DOHH2 (cell line): ENCODE measurements around the gene ARHGEF26.

Experiments
- H3F3A ChIP-seq: fragments of 200-600 bp; sonication (generic), shearing (Covaris generic); 2 replicates; pipeline ENCODE4 v1.6.0; 2016; ENCODE audit warnings: antibody characterized with exemption, mild to moderate bottlenecking; ENCODE audit not compliant: control insufficient read depth, insufficient read depth
- H3K27ac ChIP-seq: fragments of 200-600 bp; sonication (generic); 2 replicates; pipeline ENCODE4 v1.5.1; 2014; ENCODE audit warnings: low read depth, mild to moderate bottlenecking, low read length, moderate library complexity
- H3K27me3 ChIP-seq: fragments of 200-600 bp; sonication (generic); 2 replicates; pipeline ENCODE4 v1.6.1; 2014; ENCODE audit warnings: mild to moderate bottlenecking, low read length, mixed read lengths; ENCODE audit not compliant: control insufficient read depth
- H3K36me3 ChIP-seq: fragments of 200-600 bp; sonication (generic); 2 replicates; pipeline ENCODE4 v1.6.1; 2014; ENCODE audit warnings: mild to moderate bottlenecking, low read length, moderate library complexity, mixed read lengths; ENCODE audit not compliant: control insufficient read depth
- H3K4me1 ChIP-seq: fragments of 200-600 bp; sonication (generic); 2 replicates; pipeline ENCODE4 v1.6.1; 2014; ENCODE audit warnings: mild to moderate bottlenecking, low read length, mixed read lengths; ENCODE audit not compliant: control insufficient read depth
- H3K4me2 ChIP-seq: fragments of 200-600 bp; sonication (generic); 2 replicates; pipeline ENCODE4 v1.6.0; 2014; ENCODE audit warnings: mild to moderate bottlenecking, low read length, moderate library complexity
- H3K4me3 ChIP-seq: fragments of 200-600 bp; sonication (generic); 2 replicates; pipeline ENCODE4 v1.5.1; 2014; ENCODE audit warnings: mild to moderate bottlenecking, low read length, mixed read lengths
- H3K79me2 ChIP-seq: fragments of 200-600 bp; sonication (generic); 2 replicates; pipeline ENCODE4 v1.6.1; 2014; ENCODE audit warnings: mild to moderate bottlenecking, low read length, mixed read lengths; ENCODE audit not compliant: control insufficient read depth
- H3K9me2 ChIP-seq: fragments of 200-600 bp; sonication (generic); replicated peaks from 2 replicates; pipeline ENCODE4 v1.6.1; 2014; ENCODE audit warnings: mild to moderate bottlenecking, low read length, mixed read lengths; ENCODE audit not compliant: control insufficient read depth
- H3K9me3 ChIP-seq: fragments of 200-600 bp; sonication (generic); 2 replicates; pipeline ENCODE4 v1.6.1; 2014; ENCODE audit warnings: antibody characterized with exemption, low read length, mixed read lengths; ENCODE audit not compliant: control insufficient read depth, insufficient read depth
- H4K20me1 ChIP-seq: fragments of 200-600 bp; sonication (generic); 2 replicates; pipeline ENCODE4 v1.6.0; 2014; ENCODE audit warnings: low read depth, mild to moderate bottlenecking, antibody characterized with exemption, low read length, moderate library complexity; ENCODE audit not compliant: control insufficient read depth, insufficient read depth
- CTCF ChIP-seq: fragments of 200-600 bp; sonication (generic); IDR thresholded peaks from one replicate; pipeline ENCODE4 v1.5.1; 2014; ENCODE audit warnings: antibody characterized with exemption, mild to moderate bottlenecking, low read depth, low read length; ENCODE audit not compliant: poor library complexity, severe bottlenecking
- EZH2phosphoT487 ChIP-seq: fragments of 200-600 bp; sonication (generic); IDR thresholded peaks from 2 replicates; pipeline ENCODE4 v1.6.1; 2017; ENCODE audit warnings: borderline replicate concordance, mild to moderate bottlenecking, antibody characterized with exemption, low read length, moderate library complexity, mixed read lengths

ARHGEF26 gene

GRCh38 chr3:154290187-154290586 lies 169.0 kb downstream of the ARHGEF26 start:
- Histone ChIP-seq H3K9me2 (no peaks in the 10 kb centered on the region), H3K4me1 (no peaks in the 10 kb centered on the region), H3K79me2 (no peaks in the 10 kb centered on the region), H4K20me1 (no peaks in the 10 kb centered on the region), H3K4me3 (no peak overlapping the region), H3K27me3 (no peaks in the 10 kb centered on the region), H3F3A (no peaks in the 10 kb centered on the region), H3K36me3 (peaks cover 78% of the 10 kb centered on the region), H3K9me3 (no peaks in the 10 kb centered on the region), H3K4me2 (no peak overlapping the region), H3K27ac (no peak overlapping the region)
- TF ChIP-seq CTCF (no peak), EZH2phosphoT487 (no peak)

GRCh38 chr3:154294016-154294415 lies 172.8 kb downstream of the ARHGEF26 start:
- Histone ChIP-seq H3K4me2 (no peak overlapping the region), H3K9me3 (no peaks in the 10 kb centered on the region), H3K79me2 (no peaks in the 10 kb centered on the region), H3K27me3 (no peaks in the 10 kb centered on the region), H3K36me3 (peaks cover 78% of the 10 kb centered on the region), H3K9me2 (no peaks in the 10 kb centered on the region), H4K20me1 (no peaks in the 10 kb centered on the region), H3F3A (no peaks in the 10 kb centered on the region), H3K4me3 (no peak overlapping the region), H3K27ac (no peak overlapping the region), H3K4me1 (no peaks in the 10 kb centered on the region)
- TF ChIP-seq CTCF (no peak), EZH2phosphoT487 (no peak)

GRCh38 chr3:154301561-154301960 lies 180.4 kb downstream of the ARHGEF26 start:
- no peaks in the 10 kb centered on the region for H3K9me2 ChIP-seq
- H3K36me3 ChIP-seq, result peaks cover 87% of the 10 kb centered on the region
- H3F3A ChIP-seq, result peaks cover 3% of the 10 kb centered on the region; the same call in 1 of the 2 replicates
- H4K20me1 ChIP-seq, result no peaks in the 10 kb centered on the region
- H3K4me3 ChIP-seq, result no peak overlapping the region
- H3K4me2 ChIP-seq, result no peak overlapping the region
- no peak overlapping the region for H3K27ac ChIP-seq
- peaks cover 10% of the 10 kb centered on the region; the same call in 1 of the 2 replicates for H3K79me2 ChIP-seq
- H3K27me3 ChIP-seq, result no peaks in the 10 kb centered on the region
- H3K4me1 ChIP-seq, result peaks cover 31% of the 10 kb centered on the region
- no peaks in the 10 kb centered on the region for H3K9me3 ChIP-seq
- no peak for TF ChIP-seq EZH2phosphoT487
- peak; percentile 22 for TF ChIP-seq CTCF
